BE2C (cell line): ENCODE results near the gene PCDHGB1.

Experiments used
- DNase-seq: peaks from one replicate; pipeline ENCODE4 v3.0.0-alpha.2; 2020
- H3K27me3 ChIP-seq: fragments of 250-450 bp; sonication (Bioruptor Pico); 2 replicates; pipeline ENCODE4 v1.5.1; 2020; ENCODE audit warnings: mild to moderate bottlenecking
- H3K36me3 ChIP-seq: fragments of 250-450 bp; sonication (Bioruptor Pico); 2 replicates; pipeline ENCODE4 v1.5.1; 2020; ENCODE audit warnings: mild to moderate bottlenecking
- H3K4me1 ChIP-seq: fragments of 250-450 bp; sonication (Bioruptor Pico); 2 replicates; pipeline ENCODE4 v1.5.1; 2020
- H3K4me3 ChIP-seq: 2 replicates; pipeline ENCODE4 v1.5.1; 2011; ENCODE audit warnings: low read depth, low read length
- H3K9me3 ChIP-seq: fragments of 250-450 bp; sonication (Bioruptor Pico); 2 replicates; pipeline ENCODE4 v1.5.1; 2020
- TF ChIP-seq, protein P1 (sequence below): IDR thresholded peaks from 2 replicates; pipeline ENCODE4 v1.5.1; 2012; ENCODE audit warnings: mild to moderate bottlenecking, low read depth, low read length

The PCDHGB1 gene

DNA sequence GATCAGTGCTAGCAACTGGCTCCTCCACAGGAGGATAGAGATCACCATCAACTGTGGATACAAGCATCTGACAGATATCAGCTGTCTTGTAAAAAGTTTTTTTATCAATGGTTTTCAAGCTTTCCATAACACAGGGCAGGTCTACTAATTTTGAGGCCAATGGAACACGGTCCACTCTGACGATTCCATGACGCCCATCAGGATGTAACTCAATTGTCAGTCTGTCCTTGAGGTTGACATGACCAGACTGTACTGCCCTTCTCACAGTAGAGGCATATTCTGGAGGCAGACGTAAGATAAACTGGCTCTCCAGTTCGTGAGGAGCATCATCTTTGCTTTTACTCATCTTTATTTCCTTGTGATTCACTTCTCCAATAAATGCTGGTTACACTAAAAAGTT lies 30.2 kb upstream of the PCDHGB1 start:
- TF ChIP-seq, protein P1, sequence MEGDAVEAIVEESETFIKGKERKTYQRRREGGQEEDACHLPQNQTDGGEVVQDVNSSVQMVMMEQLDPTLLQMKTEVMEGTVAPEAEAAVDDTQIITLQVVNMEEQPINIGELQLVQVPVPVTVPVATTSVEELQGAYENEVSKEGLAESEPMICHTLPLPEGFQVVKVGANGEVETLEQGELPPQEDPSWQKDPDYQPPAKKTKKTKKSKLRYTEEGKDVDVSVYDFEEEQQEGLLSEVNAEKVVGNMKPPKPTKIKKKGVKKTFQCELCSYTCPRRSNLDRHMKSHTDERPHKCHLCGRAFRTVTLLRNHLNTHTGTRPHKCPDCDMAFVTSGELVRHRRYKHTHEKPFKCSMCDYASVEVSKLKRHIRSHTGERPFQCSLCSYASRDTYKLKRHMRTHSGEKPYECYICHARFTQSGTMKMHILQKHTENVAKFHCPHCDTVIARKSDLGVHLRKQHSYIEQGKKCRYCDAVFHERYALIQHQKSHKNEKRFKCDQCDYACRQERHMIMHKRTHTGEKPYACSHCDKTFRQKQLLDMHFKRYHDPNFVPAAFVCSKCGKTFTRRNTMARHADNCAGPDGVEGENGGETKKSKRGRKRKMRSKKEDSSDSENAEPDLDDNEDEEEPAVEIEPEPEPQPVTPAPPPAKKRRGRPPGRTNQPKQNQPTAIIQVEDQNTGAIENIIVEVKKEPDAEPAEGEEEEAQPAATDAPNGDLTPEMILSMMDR = no peak
- Histone ChIP-seq H3K4me1 (no peaks in the 10 kb centered on the region), H3K4me3 (peak overlapping the region; percentile 100), H3K36me3 (peaks cover 53% of the 10 kb centered on the region), H3K9me3 (peaks cover 11% of the 10 kb centered on the region), H3K27me3 (no peaks in the 10 kb centered on the region)
- DNase-seq = no peak

DNA sequence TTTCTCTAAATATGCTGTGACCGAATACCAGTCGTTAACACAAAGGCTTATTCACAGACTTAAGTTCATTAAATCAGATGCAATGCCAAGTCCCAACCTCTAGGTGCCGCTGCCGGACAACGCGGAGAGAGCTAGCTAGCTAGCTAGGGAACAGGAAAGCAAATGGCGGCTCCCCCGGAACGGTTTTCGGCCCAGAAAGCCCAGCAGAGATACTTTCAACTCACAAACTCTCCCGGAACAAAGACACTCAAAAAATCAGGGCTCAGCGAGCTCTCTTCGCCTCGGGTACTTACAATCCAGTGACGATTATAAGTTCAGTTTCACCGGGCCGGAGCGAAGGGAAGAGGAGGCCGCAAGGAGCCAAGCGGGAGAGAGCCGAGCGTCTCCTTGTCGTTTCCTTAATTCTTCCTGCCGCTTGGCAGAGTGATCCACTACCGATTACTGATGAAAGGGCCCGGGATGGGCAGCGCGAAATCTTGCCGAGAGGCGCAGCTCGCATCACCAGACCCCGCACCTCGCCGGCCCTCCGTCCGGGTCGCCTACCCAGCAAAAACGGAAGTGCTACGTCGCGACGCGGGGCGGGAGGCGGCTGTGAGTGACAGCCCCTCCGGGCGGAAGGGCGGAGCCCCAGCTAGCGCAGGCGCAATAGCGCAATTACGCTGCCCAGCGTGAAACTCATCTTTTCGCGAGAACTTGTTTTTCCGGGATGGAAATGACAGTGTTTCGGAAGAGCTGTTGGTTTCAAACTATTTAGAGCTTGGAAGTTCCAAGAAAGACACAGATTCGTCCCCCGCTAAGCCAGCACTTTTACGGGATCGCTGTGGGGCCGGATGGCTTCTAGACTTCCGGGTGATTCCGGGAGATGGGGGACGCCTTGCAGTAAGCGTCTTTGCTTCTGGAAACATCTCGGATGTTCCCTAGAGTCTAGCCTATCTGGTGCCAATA lies 29.4 kb upstream of the PCDHGB1 start, which contains the start of gene TAF7:
TAF7 (minus strand) TSS at position 560 of the 945 bp plus-strand sequence. CDS start 740 bp downstream, outside the sequence.
- Histone ChIP-seq H3K36me3 (peaks cover 45% of the 10 kb centered on the region), H3K9me3 (peaks cover 11% of the 10 kb centered on the region), H3K4me3 (peak within 1 kb of the TSS; percentile 100), H3K4me1 (no peaks in the 10 kb centered on the region), H3K27me3 (no peaks in the 10 kb centered on the region)
- peak; percentile 96 for DNase-seq
- TF ChIP-seq, protein P1 = peak; percentile 93

DNA sequence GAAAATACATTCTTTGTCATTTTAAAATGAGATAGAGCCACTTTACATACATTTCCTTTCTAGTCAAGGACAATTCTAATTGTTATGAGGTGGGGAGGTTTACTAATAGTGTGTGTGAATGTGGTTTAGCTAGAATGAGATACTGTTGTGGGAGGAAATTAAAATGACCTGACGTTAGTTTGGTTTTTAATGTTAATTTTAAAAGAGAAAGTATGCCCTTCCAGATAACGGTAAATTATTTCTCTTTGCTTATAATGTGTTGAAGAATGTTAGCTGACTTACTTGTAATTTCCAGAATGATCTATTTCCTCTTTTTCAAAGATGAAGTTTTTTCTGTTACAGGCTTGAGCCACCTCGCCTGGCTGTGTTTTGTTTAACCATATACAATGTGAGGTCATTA lies 27.6 kb upstream of the PCDHGB1 start:
- DNase-seq = no peak
- peaks cover 11% of the 10 kb centered on the region for H3K9me3 ChIP-seq
- H3K36me3 ChIP-seq = peaks cover 28% of the 10 kb centered on the region
- H3K4me1 ChIP-seq = no peaks in the 10 kb centered on the region
- TF ChIP-seq, protein P1 = no peak
- no peak overlapping the region for H3K4me3 ChIP-seq
- no peaks in the 10 kb centered on the region for H3K27me3 ChIP-seq

DNA sequence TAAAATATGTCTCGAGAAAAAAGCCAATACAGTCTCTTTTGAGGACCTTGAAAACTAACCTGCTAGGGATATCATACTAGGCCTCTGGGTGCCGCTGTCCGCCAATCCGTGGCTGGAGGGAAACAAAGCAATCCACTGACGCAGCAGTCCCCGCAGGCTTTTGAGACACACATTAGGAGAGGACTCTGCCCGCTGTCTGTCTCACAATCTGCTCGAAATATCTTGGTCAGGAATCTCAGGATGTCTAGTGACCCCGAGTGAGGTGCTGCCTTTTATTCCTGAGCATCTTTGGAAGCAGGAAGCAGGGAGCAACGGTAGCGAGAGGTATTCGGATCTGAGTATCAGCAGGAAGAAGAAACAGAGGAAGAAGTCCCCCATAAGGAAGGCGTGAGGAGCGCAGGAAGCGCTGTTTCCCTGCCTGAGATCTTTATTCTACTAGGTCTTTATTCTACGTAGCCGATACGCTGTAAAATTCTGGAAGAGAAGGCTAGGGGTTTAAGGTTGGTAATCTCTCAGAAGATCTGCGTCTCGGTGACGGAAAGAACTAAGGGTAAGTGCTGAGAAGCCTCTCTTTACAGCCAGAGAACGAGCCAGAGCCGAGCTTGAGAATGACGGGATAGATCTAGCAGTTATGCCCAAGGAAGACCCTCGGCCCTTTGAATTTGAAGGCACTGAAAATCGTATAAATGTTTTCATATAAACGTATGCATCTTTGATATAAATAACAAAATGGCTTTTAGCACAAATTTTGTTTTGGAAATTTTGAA lies 23.6 kb upstream of the PCDHGB1 start:
- DNase-seq = peak; percentile 43
- TF ChIP-seq, protein P1 = peak; percentile 42
- no peak overlapping the region for H3K4me3 ChIP-seq
- H3K4me1 ChIP-seq = no peaks in the 10 kb centered on the region
- no peaks in the 10 kb centered on the region for H3K9me3 ChIP-seq
- no peaks in the 10 kb centered on the region for H3K36me3 ChIP-seq
- no peaks in the 10 kb centered on the region for H3K27me3 ChIP-seq

DNA sequence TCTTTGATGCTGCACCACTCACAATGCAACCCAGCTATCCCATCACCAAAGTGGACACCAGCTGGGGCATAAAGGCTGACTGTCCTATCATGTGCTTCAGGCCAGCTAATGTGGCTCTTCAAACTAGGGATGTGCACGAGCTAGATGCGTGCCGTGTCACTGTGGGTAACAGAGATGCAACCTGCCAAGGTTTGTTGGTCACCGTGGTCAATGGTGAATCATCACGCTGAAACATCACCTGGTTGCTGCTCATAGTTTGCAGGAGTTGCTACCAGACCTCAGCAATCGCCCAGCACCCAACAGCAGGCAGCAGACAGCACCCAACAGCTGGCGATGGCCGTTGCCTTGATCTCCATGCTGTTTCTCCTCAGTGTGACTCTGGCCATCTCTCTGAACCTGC lies 21.7 kb upstream of the PCDHGB1 start:
- Histone ChIP-seq H3K9me3 (no peaks in the 10 kb centered on the region), H3K4me3 (no peak overlapping the region), H3K36me3 (no peaks in the 10 kb centered on the region), H3K4me1 (no peaks in the 10 kb centered on the region), H3K27me3 (no peaks in the 10 kb centered on the region)
- TF ChIP-seq, protein P1 = no peak
- no peak for DNase-seq
